GM12892 (cell line): ENCODE measurements around the gene MROH9.

Source experiments
- POLR2A ChIP-seq: IDR thresholded peaks from 2 replicates; pipeline ENCODE4 v1.6.1; 2011; ENCODE audit warnings: low read depth, low read length, control low read depth
- POLR2AphosphoS5 ChIP-seq: IDR thresholded peaks from 2 replicates; pipeline ENCODE4 v1.6.1; 2011; ENCODE audit warnings: low read depth, low read length, control low read depth
- TAF1 ChIP-seq: IDR thresholded peaks from 2 replicates; pipeline ENCODE4 v1.6.1; 2011; ENCODE audit warnings: low read depth, mild to moderate bottlenecking, control low read depth, low read length, borderline replicate concordance

- TF ChIP-seq POLR2A = no peak
- no peak for TF ChIP-seq POLR2AphosphoS5
- no peak for TF ChIP-seq TAF1
These were observed 25.1 kb upstream of the MROH9 start for GRCh38 chr1:170910273-170910672.
